GM12873 (cell line): ENCODE data around the gene MYOZ3.

Experiments used
- CTCF ChIP-seq: IDR thresholded peaks from 2 replicates; pipeline ENCODE4 v1.5.1; 2012; ENCODE audit warnings: low read depth, mild to moderate bottlenecking, moderate library complexity, low read length, control low read depth; ENCODE audit not compliant: insufficient read depth; ENCODE audit errors: missing control alignments

Gene MYOZ3

GRCh38 chr5:150661086-150661485 lies at the start of gene MYOZ3:
MYOZ3 (plus strand) TSS chr5:150661251; CDS start chr5:150662942, 1,691 bp downstream.
- no peak for TF ChIP-seq CTCF

- no peak for TF ChIP-seq CTCF
Observed at GRCh38 chr5:150612405-150612804, 48.6 kb upstream of the MYOZ3 start.

- TF ChIP-seq CTCF: no peak
Observed at GRCh38 chr5:150612905-150613670, 48.0 kb upstream of the MYOZ3 start.

- peak; percentile 49 for TF ChIP-seq CTCF
Observed at GRCh38 chr5:150613991-150614660, 46.9 kb upstream of the MYOZ3 start.

- TF ChIP-seq CTCF: no peak
Observed at GRCh38 chr5:150614661-150615060, 46.4 kb upstream of the MYOZ3 start.

- no peak for TF ChIP-seq CTCF
Observed at GRCh38 chr5:150615141-150615699, 45.8 kb upstream of the MYOZ3 start.

- TF ChIP-seq CTCF: no peak
Observed at GRCh38 chr5:150616024-150616470, 45.0 kb upstream of the MYOZ3 start.
